Left renal cortex interstitium (tissue), 4 donors: ENCODE measurements around the gene KCNH1. TPM values are rescaled to one million over a fixed set of nuclear protein-coding genes. Genes with fewer than 3 reads are reported as not detected.
"Not testable (repeated sequence)": the region's sequence is repeated elsewhere in the genome, so short reads cannot be mapped to it uniquely, and the experiment has no call there.

Experiments used
- DNase-seq, 4 donors: peaks; one replicate each; pipeline ENCODE4 v3.0.0-alpha.2; 2013; ENCODE audit warnings: low read depth in 4 of 4, low spot score in 2 of 4, missing footprints in 1 of 4
- polyA plus RNA-seq, 4 donors: library from polyadenylated mRNA; unstranded; fragments of 120-200 nt; gene quantifications; one replicate each; pipeline ENCODE4 v1.2.1, GENCODE V29; 2013; ENCODE audit not compliant: insufficient read length in 4 of 4

Gene KCNH1
- polyA plus RNA-seq, 4 donors: 0.24 to 0.33 (median 0.31) TPM

DNA sequence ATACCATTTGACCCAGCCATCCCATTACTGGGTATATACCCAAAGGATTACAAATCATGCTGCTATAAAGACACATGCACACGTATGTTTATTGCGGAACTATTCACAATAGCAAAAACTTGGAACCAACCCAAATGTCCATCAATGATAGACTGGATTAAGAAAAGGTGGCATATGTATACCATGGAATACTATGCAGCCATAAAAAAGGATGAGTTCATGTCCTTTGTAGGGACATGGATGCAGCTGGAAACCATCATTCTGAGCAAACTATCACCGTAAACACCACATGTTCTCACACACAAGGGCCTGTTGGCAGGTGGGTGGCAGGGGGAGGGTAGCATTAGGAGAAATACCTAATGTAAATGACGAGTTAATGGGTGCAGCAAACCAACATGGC lies 472.4 kb downstream of the KCNH1 start:
- not testable (repeated sequence) for DNase-seq

DNA sequence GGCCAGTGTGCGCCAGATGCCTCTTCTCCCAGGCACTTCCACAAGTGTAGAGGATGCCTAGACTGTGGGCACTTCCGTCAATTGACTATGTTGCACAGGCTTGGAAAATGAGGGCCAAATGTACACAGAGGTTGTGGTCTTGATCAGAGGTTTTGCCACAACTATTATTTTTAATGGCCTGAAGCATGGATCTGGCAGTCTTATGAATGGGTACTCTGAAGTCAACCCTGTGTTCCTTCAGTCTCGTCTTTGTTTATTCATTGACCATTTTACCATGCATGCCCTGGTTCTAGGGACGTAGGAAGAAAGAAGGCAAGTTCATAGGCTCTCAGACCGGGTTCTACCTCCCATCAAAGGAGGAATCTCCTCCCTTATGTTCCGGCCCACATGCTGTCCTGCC lies 476.1 kb downstream of the KCNH1 start:
- DNase-seq: no peak

DNA sequence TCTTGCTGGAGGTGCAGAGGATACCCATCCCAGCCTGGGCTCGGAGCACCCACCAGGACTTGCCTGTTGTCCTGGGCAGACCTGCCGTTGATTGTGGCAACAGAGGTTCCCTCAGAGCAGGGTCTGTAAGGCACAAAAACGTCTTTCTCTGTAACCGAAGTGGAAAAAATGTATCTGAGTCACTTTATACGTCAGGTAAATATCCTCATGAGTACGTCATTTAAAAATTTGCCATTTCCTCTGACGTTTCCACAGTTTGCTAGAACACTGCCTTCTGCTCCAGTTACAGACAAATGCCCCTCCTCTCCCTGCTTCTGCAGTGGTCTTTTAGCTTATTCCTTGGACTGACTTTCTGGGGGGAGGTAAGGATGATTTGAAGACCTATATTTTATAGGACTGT lies 478.4 kb downstream of the KCNH1 start:
- no peak for DNase-seq

DNA sequence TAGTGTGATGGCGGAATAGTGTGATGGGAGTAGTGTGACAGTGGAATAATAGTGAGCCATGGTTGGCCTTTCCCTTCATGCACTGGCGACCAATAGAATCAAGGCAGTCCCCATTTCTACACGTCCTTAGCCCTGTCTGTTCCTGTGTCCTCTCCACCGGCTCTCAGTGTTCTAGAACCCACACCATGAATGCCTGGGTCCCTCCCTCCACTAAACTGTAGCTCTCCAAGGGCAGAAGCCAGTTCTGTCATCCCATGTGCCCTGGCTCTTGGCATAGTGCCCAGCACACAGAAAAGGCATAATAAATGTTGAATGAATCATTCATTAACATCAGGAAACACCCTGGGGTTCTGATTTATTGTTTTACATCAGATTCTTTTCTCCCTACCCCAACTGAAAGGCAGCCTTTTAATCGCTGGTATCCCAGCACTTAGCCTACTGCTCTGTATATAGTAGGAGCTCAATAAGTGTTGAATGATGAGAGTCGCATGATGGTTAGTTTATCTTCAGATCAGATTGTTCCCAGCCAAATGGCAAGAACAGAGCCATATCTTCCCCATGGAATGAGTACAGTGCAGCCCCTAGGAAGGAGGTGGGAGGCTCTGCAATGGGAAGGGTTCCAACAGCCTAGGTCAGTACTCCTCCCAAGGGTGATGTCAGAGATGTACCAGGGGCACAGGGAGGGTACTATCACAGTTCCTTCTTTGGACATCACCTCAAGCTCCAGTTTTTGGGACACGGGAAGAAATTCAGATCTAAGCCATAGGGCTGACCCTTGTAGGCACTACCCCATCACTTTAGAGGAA lies 479.6 kb downstream of the KCNH1 start:
- DNase-seq: no peak

DNA sequence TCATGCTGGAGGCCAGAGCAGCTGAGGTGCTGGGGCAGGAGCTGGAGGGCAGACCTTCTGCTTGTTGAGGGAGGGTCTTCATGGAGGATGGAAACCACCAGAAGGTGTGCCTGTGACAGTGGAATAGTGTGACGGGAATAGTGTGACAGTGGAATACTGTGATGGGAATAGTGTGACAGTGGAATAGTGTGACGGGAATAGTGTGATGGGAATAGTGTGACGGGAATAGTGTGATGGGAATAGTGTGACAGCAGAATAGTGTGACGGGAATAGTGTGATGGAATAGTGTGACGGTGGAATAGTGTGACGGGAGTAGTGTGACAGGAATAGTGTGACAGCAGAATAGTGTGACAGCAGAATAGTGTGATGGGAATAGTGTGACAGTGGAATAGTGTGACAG lies 480.2 kb downstream of the KCNH1 start:
- no peak for DNase-seq

DNA sequence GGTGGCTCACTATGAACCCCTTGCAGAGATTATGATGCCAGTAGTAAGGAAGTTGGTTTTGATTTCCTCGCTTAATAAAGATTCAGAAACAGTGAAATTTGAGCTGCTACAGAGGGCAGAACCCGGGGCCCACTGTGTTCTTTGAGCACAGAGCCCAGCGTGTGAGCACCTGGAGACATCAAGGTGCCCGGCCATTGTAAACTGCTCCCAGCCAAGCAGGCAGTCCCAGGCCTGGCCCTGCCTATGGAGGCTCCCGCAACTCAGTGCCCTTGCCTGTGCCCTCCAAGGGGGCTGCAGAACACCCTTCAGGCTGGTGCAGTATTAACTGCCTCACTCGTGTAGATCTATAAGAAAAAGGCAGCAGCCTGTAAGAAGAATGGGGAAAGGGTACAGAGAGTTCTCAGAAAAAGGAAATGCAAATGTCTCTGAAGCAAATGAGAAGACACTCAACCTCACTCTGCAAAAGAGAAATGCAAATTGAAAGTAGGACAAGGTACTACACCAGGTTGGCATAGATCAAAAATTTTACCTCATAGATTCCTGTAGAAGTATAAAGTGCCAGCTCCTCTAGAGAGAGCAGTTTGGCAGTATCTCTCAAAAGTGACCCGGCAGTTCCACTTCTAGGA lies 481.5 kb downstream of the KCNH1 start:
- DNase-seq: no peak

DNA sequence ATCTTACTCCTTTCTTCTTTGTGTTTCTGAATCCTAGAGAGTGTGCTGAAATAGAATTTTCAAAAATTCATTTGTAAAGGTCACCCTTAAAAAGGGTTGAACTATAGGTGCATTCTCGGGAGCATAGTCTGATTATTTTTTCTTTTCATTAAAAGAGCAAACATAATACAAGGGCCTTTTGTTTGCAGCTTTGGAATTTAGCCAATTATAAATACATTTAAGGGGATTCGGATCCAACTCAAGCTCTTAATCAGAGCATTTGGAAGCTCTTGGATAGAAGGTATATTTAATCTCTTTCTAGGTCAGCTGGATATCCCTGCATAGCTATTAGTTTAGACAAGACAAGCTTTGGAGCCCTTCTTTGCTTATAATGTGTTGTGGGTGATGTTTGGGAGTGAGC lies 483.5 kb downstream of the KCNH1 start:
- no peak for DNase-seq

DNA sequence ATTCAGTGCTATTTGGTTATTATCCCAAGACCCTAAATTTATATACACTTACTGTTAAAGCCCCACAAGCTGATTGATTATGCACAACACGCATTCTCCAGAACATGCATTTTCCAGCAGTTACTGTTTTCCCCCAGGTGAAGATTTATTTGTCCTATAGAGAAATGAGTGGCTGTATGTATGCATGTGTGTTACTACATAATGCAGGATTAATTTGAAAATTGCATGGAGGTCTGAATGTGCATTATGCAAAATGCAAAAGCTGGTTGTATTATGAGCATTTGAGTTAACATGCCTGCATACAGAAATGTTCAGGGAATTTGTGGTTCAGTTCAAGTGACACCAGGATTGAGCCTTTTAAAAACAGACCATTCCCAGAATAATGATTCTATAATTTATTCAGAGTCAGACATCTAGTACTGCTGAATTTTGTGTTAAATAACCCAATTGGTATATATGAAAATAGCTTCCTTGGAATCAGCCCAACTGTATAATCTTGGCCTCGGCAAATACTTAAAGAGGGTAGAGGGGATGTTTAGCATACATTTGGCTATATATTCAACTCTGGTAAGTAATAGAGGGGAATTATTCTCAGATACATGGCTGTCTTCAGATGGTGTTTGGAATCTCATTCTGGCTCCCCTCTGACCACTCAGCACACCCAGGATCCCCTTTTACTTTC lies 485.2 kb downstream of the KCNH1 start:
- no peak for DNase-seq

DNA sequence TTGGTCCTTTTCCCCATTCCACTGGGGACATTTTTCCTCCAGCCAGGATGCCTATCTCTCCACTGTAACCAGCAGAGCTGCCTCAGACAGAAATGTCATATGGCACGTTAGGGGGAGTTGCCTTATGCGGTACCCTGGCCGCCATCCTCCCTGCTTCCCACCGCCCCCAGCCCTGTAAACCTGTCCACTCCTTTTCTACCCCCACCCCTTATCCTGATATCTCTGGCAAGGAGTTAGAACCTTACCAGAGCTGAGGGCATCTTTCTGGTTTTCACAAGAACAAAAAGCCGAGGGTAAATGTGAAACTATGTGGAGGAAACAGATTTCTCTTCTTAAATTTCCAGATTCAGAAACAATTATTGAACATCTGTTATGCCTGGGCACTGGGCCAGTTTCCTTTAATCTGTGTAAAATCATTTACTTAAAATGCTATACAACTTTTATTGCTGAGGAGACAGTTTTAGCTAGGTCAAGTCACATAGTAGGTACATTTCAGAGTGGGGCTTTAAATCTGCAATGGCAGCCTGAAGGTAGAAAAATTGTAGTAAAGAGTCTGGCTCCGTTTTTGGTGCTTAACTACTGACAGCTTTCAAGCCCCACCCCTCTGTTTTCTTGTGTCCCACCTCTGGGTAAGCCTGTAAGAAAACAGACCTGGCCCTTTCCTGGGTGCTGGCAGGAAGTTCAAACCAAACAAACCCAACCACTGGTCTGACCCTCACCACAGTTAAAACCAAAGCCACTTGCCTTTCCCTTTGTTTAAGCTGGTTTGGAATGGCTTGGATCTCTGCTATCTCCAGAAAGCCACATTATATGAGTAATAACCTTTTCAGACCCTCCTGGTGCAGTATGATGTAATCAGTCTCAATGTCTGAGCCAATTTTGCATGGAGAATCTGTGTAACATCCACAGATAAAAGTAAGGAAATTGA lies 486.3 kb downstream of the KCNH1 start:
- DNase-seq: no peak

DNA sequence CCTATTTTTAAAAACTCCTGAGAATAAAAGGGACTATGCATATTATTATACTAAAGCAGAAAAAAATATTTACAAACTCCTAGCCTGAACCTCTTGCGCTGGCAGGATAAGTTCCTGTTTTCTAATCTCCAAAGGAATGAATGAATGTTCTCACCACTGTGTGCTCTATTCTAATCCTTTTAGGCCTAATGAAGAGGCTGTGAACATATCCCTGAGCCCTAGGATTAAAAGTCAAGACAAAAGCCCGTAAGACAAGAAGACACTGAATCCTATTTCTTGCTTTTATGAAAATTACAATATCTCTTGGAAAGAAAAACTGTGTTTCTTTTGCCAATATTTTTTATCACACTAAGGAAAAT lies 487.7 kb downstream of the KCNH1 start:
- DNase-seq: no peak

DNA sequence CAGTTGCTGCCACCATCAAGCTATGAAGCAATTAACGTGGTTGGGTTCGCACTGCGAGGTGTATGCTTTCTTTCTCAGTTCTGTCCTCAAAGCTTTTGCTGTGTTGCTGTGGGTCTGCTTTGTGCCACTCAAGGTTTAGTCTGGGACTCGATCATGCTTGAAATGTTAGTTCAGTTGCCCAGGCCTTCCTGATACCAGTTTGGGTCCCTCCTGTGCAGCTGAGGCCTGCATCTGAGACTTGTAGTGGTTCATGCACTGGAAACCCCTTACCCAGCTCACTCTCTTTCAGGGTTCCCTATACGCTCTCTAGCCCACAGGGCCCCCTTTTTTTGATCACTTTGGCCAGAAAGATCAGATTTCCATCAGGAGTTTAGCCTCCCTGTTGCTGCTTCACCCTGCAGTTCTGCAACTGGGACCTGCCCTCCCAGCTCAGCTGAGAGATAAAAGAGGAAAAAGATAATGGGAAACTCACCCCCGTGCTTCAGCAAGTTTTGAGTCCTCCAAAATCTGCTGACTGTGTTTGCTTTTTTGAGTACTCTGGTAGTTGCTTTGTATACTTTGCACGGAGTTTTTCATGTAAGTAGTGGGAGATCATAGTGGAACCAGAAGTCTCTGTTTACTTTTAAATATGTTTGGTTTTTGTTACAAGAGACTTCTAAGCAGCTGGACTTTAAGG lies 488.2 kb downstream of the KCNH1 start:
- DNase-seq: no peak

DNA sequence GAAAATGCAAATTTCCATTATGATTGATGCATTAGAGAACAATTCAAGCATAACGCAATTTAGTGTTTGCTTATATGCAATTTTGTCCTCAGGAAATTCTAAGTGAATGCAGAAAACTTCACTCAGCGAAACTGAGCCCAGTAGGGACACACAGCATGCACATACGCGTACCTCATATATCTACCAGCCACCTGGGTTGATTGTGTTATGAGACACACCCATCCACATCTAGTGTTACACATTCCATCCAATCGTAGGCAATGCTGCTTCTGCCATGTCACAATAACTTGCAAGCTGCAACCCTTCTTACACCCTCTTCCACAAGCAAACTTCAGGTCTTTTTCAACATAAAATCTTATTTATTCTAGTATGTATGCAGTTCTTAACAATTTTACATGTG lies 492.4 kb downstream of the KCNH1 start:
- no peak for DNase-seq

DNA sequence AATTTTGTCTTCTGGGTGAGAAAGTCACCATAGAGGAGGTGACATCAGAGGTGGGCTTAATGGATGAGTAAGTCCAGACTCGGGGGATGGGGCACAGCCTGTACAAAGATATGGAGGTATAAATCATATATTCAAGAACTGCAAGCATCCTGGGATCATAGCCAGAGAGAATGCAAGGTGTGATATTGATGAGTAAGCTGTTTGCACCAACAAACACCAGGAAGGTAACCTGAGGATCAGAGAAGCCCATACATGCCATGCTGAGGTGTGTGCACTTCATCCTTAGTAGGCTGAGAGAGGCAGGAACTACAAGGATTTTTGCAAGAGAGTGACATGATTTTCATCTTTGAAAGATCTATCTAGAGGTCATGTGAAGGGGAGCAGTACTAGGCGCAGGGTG lies 498.8 kb downstream of the KCNH1 start:
- DNase-seq: no peak

DNA sequence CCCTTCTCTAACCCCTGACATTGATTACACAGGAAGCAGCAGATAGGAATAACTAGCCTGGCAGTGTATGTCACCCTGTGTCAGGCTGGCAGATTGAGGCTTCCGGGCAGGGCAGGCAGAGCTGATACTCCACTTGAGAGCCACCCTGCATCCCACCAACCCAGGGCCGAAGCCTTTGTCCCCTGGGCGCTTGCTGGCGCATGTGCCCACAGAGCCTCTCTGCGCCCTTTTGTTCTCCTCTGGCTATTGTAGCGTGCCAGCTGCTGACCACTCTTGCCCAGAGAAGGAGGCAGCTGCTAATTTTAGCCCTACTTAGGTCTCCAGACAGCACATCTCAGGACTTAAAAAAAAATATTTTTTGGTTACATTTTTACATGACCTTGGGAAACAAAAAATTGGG lies 500.3 kb downstream of the KCNH1 start:
- no peak for DNase-seq

DNA sequence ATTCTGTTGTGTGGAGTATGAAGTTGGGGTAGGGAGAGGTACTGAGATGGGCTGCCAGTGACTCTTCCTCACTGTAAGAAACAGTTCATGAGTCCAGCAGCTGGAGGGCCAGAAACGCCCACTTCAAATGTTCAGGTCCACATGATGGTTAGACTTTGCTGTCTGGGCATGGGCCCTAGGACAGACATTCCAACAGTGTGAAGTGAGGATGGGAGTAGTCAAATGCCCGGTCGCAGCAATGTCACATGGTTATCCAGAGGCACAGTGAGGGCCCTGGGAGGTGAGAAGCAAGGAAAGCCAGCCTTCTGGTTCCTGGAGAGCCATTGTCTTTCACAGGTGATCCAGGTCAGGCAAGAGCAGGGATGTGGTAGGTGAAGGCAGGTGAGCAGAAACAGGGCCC lies 500.8 kb downstream of the KCNH1 start:
- no peak for DNase-seq

DNA sequence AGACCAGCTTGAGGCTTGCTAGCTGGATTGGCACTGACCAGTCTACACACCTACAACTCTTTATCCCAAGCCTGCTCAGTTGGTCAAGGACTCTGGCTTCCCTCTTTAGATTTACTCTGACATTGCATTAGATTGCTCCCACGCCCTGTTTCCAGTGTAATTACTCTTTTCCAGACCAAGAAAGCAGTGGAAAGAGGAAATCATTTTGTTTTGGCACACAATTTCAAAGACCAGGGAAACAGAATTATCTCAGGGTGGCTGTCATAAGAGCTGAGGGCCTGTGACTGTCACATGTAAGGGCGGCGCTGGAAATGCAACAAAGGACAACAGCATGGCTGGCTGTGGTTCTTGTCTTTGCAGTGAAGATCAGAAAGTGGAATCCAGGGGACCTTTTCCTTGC lies 502.5 kb downstream of the KCNH1 start:
- DNase-seq: no peak

DNA sequence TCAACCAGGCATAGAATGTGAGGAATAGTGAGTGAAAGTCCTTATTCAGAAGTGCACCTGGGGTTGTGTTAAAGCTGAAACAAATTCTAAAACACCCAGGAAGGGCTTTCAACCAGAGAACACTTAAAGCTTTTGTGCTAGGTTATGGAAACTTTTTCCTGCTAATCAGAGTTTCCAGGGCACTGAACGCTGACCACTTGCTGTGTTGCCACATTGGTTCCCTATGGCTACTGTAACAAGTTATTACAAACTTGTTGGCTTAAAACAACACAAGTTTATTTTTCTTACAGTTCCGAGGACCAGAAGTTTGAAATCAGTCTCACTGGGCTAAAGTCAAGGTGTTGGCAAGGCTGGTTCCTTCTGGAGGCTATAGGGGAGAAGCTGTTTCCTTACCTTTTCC lies 504.7 kb downstream of the KCNH1 start:
- no peak for DNase-seq

DNA sequence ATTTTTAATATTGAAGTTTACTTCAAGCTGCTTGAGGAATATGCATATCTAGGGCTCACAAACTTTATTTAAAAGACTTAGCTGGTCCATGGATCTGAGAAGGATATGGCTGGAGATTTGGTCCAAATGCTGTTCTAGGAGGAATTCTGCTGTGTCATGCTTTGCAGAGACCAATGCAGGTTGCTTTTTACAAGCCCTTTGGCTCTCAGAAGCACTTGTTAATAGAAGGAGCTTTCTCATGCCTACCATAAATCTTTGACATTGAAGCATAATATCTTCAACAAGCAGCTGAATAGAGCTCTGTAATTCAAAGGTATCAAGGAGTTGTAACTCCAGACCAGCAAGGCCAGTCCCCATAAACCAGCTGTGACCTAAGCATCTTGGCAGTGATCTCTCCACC lies 506.2 kb downstream of the KCNH1 start:
- no peak for DNase-seq
